OCI-LY3 (cell line): Measurements from ENCODE around the gene GRK1.

Experiments
- H2AFZ ChIP-seq: fragments of 200-600, 300-600 bp; shearing (Covaris generic); 2 replicates; pipeline ENCODE4 v1.6.0; 2014; ENCODE audit warnings: antibody characterized with exemption, low read depth, low read length
- H3K27ac ChIP-seq: fragments of 200-600, 300-600 bp; sonication (generic); 2 replicates; pipeline ENCODE4 v1.5.1; 2014; ENCODE audit warnings: mild to moderate bottlenecking, low read length, moderate library complexity, mixed read lengths
- H3K27me3 ChIP-seq: fragments of 200-600, 300-600 bp; sonication (generic); 2 replicates; pipeline ENCODE4 v1.6.1; 2014; ENCODE audit warnings: low read depth, low read length, mixed read lengths
- H3K36me3 ChIP-seq: fragments of 200-600, 300-600 bp; sonication (generic); replicated peaks from 2 replicates; pipeline ENCODE3; 2014; ENCODE audit warnings: low read depth, low read length, mixed read lengths
- H3K4me1 ChIP-seq: fragments of 300-600, 200-600 bp; sonication (generic); 2 replicates; pipeline ENCODE4 v1.6.1; 2014; ENCODE audit warnings: low read length, mixed read lengths
- H3K4me2 ChIP-seq: fragments of 200-600, 300-600 bp; sonication (generic); 2 replicates; pipeline ENCODE4 v1.6.1; 2014; ENCODE audit warnings: low read length, mixed read lengths
- H3K4me3 ChIP-seq: fragments of 300-600, 200-600 bp; sonication (generic); 2 replicates; pipeline ENCODE4 v1.5.1; 2014; ENCODE audit warnings: antibody characterized with exemption, mild to moderate bottlenecking, low read length, moderate library complexity
- H3K79me2 ChIP-seq: fragments of 300-600, 200-600 bp; shearing (Covaris generic); 2 replicates; pipeline ENCODE4 v1.6.1; 2014; ENCODE audit warnings: mild to moderate bottlenecking, low read length, mixed read lengths
- H3K9ac ChIP-seq: fragments of 300-600, 200-600 bp; shearing (Covaris generic); 2 replicates; pipeline ENCODE4 v1.6.0; 2014; ENCODE audit warnings: mild to moderate bottlenecking, low read length, moderate library complexity
- H3K9me3 ChIP-seq: fragments of 200-600, 300-600 bp; shearing (Covaris generic); 2 replicates; pipeline ENCODE4 v1.6.1; 2014; ENCODE audit warnings: low read length, mixed read lengths; ENCODE audit not compliant: insufficient read depth
- H4K20me1 ChIP-seq: fragments of 200-600, 300-600 bp; sonication (generic); 2 replicates; pipeline ENCODE4 v1.6.1; 2016; ENCODE audit warnings: low read length, mixed read lengths; ENCODE audit not compliant: insufficient read depth
- EZH2phosphoT487 ChIP-seq: fragments of 200-600 bp; shearing (Covaris generic); IDR thresholded peaks from 2 replicates; pipeline ENCODE4 v1.6.1; 2018; ENCODE audit warnings: antibody characterized with exemption, mixed run types, low read depth
- TF ChIP-seq, protein P1 (sequence below): fragments of 200-600, 300-600 bp; sonication (generic); IDR thresholded peaks from 2 replicates; pipeline ENCODE4 v1.5.1; 2014; ENCODE audit warnings: antibody characterized with exemption, low read length, low read depth

Gene GRK1

GRCh38 chr13:113657851-113658741, 8.9 kb upstream of the GRK1 start, which contains the start of gene ATP4B:
ATP4B (minus strand) TSS chr13:113658198; CDS start chr13:113658144, 54 bp downstream.
- Histone ChIP-seq H3K27ac (no peak within 1 kb of the TSS), H2AFZ (no peak within 1 kb of the TSS), H3K4me2 (no peak within 1 kb of the TSS), H3K79me2 (no peaks in the 10 kb centered on the region), H3K27me3 (peaks cover 4% of the 10 kb centered on the region; the same call in 1 of the 2 replicates), H3K4me3 (no peak within 1 kb of the TSS), H3K36me3 (no peaks in the 10 kb centered on the region), H3K9me3 (peaks cover 3% of the 10 kb centered on the region; the same call in 1 of the 2 replicates), H3K9ac (no peak within 1 kb of the TSS), H3K4me1 (no peaks in the 10 kb centered on the region), H4K20me1 (no peaks in the 10 kb centered on the region)
- TF ChIP-seq, protein P1, sequence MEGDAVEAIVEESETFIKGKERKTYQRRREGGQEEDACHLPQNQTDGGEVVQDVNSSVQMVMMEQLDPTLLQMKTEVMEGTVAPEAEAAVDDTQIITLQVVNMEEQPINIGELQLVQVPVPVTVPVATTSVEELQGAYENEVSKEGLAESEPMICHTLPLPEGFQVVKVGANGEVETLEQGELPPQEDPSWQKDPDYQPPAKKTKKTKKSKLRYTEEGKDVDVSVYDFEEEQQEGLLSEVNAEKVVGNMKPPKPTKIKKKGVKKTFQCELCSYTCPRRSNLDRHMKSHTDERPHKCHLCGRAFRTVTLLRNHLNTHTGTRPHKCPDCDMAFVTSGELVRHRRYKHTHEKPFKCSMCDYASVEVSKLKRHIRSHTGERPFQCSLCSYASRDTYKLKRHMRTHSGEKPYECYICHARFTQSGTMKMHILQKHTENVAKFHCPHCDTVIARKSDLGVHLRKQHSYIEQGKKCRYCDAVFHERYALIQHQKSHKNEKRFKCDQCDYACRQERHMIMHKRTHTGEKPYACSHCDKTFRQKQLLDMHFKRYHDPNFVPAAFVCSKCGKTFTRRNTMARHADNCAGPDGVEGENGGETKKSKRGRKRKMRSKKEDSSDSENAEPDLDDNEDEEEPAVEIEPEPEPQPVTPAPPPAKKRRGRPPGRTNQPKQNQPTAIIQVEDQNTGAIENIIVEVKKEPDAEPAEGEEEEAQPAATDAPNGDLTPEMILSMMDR = no peak
- TF ChIP-seq EZH2phosphoT487 = no peak

DNA sequence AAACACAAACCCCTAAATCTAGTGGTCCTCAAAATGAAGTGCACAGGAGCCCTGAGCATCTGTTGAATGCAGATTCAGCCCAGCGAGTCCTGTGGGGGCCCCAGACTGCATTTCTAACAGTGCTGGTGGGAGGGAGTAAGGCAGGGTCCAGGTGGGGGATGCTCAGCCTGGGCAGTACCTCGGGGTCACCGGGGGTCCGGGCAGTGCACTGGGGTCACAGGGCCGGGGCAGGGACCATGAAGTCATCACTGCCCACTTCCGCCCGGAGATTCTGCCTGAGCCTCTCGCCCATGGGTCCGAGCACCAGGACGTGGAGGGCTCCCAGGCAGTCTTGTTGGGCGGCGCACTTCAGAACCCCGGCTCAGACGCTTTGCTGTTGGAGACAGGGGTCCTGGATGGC, 8.2 kb upstream of the GRK1 start:
- TF ChIP-seq EZH2phosphoT487 = no peak
- TF ChIP-seq, protein P1 = no peak
- H3K4me1 ChIP-seq = no peaks in the 10 kb centered on the region

GRCh38 chr13:113659337-113659736, 7.7 kb upstream of the GRK1 start:
- no peaks in the 10 kb centered on the region for H3K79me2 ChIP-seq
- H3K27ac ChIP-seq = no peak overlapping the region
- no peak overlapping the region for H3K4me2 ChIP-seq
- no peaks in the 10 kb centered on the region for H4K20me1 ChIP-seq
- no peak overlapping the region for H3K4me3 ChIP-seq
- H3K9me3 ChIP-seq = peaks cover 3% of the 10 kb centered on the region; the same call in 1 of the 2 replicates
- no peaks in the 10 kb centered on the region for H3K4me1 ChIP-seq
- H3K27me3 ChIP-seq = peaks cover 4% of the 10 kb centered on the region; the same call in 1 of the 2 replicates
- no peaks in the 10 kb centered on the region for H3K36me3 ChIP-seq
- H2AFZ ChIP-seq = no peak overlapping the region
- TF ChIP-seq, protein P1 = no peak
- no peak for TF ChIP-seq EZH2phosphoT487
- H3K9ac ChIP-seq = no peak overlapping the region

More for the DNA sequence above, 8.2 kb upstream of the GRK1 start:
- no peaks in the 10 kb centered on the region for H4K20me1 ChIP-seq
- no peak overlapping the region for H3K27ac ChIP-seq
- peaks cover 3% of the 10 kb centered on the region; the same call in 1 of the 2 replicates for H3K9me3 ChIP-seq
- no peaks in the 10 kb centered on the region for H3K36me3 ChIP-seq
- H3K4me2 ChIP-seq = no peak overlapping the region
- peaks cover 4% of the 10 kb centered on the region; the same call in 1 of the 2 replicates for H3K27me3 ChIP-seq
- H3K4me3 ChIP-seq = no peak overlapping the region
- H3K79me2 ChIP-seq = no peaks in the 10 kb centered on the region
- no peak overlapping the region for H3K9ac ChIP-seq
- no peak overlapping the region for H2AFZ ChIP-seq

GRCh38 chr13:113660066-113660465, 7.0 kb upstream of the GRK1 start:
- Histone ChIP-seq H3K4me1 (no peaks in the 10 kb centered on the region), H3K4me3 (no peak overlapping the region), H3K9me3 (peaks cover 3% of the 10 kb centered on the region; the same call in 1 of the 2 replicates), H3K79me2 (no peaks in the 10 kb centered on the region), H3K27ac (no peak overlapping the region), H2AFZ (no peak overlapping the region), H4K20me1 (no peaks in the 10 kb centered on the region), H3K36me3 (no peaks in the 10 kb centered on the region), H3K9ac (no peak overlapping the region), H3K27me3 (peaks cover 4% of the 10 kb centered on the region; the same call in 1 of the 2 replicates), H3K4me2 (no peak overlapping the region)
- no peak for TF ChIP-seq EZH2phosphoT487
- TF ChIP-seq, protein P1 = no peak
